PFSK-1 (cell line): ENCODE data around the gene ZMIZ2.

Source experiments
- FOXP2 ChIP-seq: optimal IDR thresholded peaks from 2 replicates; pipeline ENCODE3; 2011; ENCODE audit warnings: borderline replicate concordance, control low read depth, inconsistent platforms; ENCODE audit not compliant: insufficient read depth; ENCODE audit errors: extremely low read length, extremely low read depth
- POLR2AphosphoS5 ChIP-seq: IDR thresholded peaks from 2 replicates; pipeline ENCODE4 v1.6.1; 2012; ENCODE audit warnings: low read depth, mild to moderate bottlenecking, control low read depth, low read length, moderate library complexity
- SIN3A ChIP-seq: IDR thresholded peaks from 2 replicates; pipeline ENCODE4 v1.6.1; 2012; ENCODE audit warnings: mild to moderate bottlenecking, low read length, moderate library complexity, borderline replicate concordance; ENCODE audit not compliant: insufficient read depth
- TAF1 ChIP-seq: IDR thresholded peaks from 2 replicates; pipeline ENCODE4 v1.6.1; 2012; ENCODE audit warnings: low read length, control low read depth, borderline replicate concordance; ENCODE audit not compliant: insufficient read depth
- TF ChIP-seq, protein P1 (sequence below), 2 experiments: IDR thresholded peaks; 2 replicates each; pipeline versions ENCODE4 v1.6.1 to v1.8.0; 2011 to 2012; ENCODE audit warnings: low read depth in 2 of 2, low read length in 2 of 2, control low read depth in 1 of 2, inconsistent platforms in 1 of 2, mild to moderate bottlenecking in 1 of 2, moderate library complexity in 1 of 2; ENCODE audit not compliant: insufficient read depth in 1 of 2

DNA sequence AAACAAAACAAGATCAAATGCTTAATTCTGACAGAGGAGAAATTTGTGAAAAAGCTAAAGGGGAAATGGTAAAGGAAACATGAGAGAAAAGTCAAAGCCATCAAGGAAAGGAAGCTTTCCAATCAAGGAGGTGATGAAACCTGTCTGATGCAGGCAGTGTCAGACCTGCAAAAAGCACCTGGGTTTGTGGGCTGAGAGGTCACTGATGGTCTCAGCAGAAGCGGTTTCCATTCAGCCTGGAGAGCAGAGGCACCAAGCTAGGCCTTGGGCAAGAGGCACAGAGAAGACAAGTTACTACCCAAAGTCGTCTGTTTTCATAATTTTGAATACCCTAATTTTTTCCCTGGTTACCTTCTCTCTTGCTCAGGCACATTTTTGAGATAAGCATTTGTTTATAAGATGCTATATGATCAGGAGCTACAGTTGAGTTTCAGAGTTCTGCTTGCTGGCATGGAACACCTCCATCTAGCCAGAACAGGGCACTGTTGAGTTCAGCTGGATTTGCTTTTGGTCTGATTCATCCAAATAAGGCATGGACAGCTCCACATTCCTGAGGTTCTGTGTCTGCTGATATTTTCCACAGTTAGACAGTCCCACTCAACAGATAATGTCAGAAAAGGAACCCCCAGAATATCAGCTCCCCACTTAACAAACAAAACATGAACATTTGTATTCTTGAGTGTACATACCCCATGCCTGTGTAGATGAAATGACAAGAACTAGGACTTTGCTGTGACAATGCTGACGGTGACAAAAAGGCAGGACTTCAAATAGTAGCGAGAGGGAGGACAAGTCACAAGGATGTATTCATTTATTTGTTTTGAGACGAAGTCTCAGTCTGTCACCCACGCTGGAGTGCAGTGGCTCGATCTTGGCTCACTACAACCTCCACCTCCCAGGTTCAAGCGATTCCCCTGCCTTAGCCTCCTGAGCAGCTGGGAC lies 42.9 kb downstream of the ZMIZ2 start:
- TF ChIP-seq POLR2AphosphoS5, result no peak
- TF ChIP-seq FOXP2, result no peak
- TF ChIP-seq, protein P1, sequence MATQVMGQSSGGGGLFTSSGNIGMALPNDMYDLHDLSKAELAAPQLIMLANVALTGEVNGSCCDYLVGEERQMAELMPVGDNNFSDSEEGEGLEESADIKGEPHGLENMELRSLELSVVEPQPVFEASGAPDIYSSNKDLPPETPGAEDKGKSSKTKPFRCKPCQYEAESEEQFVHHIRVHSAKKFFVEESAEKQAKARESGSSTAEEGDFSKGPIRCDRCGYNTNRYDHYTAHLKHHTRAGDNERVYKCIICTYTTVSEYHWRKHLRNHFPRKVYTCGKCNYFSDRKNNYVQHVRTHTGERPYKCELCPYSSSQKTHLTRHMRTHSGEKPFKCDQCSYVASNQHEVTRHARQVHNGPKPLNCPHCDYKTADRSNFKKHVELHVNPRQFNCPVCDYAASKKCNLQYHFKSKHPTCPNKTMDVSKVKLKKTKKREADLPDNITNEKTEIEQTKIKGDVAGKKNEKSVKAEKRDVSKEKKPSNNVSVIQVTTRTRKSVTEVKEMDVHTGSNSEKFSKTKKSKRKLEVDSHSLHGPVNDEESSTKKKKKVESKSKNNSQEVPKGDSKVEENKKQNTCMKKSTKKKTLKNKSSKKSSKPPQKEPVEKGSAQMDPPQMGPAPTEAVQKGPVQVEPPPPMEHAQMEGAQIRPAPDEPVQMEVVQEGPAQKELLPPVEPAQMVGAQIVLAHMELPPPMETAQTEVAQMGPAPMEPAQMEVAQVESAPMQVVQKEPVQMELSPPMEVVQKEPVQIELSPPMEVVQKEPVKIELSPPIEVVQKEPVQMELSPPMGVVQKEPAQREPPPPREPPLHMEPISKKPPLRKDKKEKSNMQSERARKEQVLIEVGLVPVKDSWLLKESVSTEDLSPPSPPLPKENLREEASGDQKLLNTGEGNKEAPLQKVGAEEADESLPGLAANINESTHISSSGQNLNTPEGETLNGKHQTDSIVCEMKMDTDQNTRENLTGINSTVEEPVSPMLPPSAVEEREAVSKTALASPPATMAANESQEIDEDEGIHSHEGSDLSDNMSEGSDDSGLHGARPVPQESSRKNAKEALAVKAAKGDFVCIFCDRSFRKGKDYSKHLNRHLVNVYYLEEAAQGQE (IDR thresholded peaks at IDR 0.05; ENCODE audit: insufficient read depth in 1 of 2, low read depth in 2 of 2, low read length in 2 of 2), result 0 out of 4 replicates have a peak, but pooled peaks of 1 of the 2 experiments have one; percentile 49
- no peak for TF ChIP-seq SIN3A
- no peak for TF ChIP-seq TAF1
